ENCODE data around the gene NPTX1.
A peak's percentile ranks its signal among the peaks of the same experiment; 100 is the strongest.

Gene NPTX1

DNA sequence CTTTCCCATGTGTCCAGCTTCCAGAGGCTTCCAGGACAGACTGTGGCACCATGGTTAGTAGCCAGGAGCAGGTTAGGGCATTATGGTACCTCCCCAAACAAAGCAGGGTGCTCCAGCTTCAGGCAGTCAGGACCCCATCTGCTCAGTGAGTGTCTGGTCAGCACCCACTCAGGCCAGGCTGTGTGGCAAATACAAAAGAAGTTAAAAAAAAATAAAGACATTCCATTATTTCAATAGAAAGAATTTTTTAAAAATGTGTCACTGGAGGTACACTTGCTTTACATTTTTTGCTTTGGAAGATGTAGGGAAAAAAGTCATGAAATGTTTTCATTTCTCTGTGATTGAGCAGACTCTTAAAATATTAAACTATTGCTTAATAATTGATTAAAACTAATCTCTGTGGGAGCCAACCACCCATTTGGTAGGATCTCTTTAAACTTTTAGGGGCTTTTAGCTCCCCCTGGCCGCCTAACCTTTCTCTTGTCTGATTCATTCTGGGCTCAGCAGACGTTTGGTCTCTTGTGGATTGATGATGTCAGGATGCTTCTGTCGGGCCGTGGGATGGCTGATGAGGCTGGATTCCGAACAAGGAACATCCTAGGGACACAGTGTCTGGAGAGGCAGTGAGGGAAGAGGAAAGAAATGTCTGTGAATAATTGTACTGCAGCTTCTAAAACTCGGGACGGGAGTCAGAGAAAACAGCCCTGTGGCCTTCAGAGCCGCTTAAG lies 28.4 kb upstream of the NPTX1 start:
- peak; percentile 79 for DNase-seq (ENCODE audit: low read depth, low spot score)

DNA sequence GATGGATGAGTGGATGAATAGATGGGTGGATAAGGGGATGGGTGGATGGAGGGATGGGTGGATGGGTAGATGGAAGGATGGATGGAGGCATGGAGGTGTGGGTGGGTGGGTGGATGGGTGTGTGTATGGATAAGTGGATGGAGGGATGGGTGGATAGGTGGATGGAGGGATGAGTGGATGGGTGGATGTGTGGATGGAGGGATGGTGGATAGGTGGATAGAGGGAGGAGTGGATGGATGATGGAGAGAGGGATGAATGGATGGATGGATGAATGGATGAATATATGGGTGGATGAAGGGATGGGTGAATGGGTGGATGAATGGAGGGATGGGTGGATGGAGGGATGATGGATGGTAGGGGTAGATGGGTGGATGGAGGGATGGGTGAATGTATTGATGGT lies 27.5 kb upstream of the NPTX1 start:
- no peak for DNase-seq (ENCODE audit: low read depth, low spot score)

DNA sequence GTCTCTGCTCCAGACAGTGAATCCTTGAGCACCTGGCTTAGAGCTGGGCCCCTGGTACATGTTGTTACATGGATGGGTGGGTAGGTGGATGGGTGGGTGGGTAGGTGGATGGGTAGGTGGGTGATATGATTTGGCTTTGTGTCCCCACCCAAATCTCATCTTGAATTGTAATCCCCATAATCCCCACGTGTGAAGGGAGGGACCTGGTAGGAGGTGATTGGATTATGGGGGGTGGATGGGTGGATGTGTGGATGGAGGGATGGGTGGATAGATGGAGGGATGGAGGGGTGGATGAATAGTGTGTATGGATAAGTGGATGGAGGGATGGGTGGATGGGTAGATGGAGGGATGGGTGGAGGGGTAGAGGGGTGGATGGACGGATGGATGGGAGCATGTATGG lies 26.6 kb upstream of the NPTX1 start:
- DNase-seq (ENCODE audit: low read depth, low spot score), result no peak

DNA sequence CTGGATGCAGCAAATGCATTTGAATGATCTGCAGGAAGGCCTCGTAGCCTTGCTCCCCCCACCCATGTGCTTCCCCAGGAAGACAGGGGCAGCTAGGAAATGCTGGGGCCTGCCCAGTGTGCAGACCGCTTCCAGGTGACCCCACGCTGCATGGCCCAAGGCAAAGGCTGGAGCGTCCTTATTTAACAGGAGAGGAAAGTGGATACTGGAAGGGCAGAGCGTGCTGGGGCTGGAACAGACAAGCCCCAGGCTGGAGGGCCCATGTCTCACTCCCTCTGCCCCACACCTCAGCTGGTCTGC lies 26.1 kb upstream of the NPTX1 start:
- no peak for DNase-seq (ENCODE audit: low read depth, low spot score)

DNA sequence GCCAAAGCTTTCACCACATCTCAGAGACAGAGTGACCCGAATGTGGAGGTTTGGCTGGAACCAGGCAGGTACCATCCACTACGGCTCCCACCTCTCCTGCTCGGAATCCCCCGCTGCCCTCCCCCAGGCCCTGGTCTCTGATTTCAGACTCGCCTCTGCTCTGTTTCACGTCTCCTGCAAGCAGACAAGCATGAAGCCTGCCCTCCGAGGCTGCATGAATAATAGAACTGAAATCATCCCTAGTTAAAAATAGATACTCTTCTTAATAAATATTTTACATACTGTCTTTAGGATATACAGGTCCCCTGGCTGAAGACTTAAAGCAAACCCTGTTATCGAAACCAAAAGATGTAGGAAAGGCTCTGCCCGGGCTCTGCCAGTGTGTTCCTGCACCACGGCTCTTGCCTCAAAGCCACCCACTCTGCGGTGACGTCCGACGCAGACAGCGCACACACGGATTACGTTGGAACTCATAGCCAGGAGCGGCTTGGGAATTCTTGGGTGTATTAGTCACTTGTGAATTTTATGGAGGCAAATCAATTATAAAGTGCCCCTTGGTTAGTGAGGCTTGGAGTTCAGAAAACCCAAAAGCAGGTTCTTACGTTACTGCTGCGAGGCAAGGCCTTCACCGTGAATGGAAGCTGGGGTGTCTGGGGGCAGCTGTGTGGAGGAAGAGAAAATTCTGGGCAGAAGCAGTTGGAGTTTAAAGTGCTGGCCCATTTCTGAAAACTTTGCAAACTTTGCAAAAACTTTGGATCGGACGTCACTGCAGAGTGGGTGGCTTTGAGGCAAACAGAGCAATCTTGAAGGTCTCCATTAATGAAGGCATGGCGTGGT lies 25.6 kb upstream of the NPTX1 start:
- peak; percentile 84 for DNase-seq (ENCODE audit: low read depth, low spot score)

DNA sequence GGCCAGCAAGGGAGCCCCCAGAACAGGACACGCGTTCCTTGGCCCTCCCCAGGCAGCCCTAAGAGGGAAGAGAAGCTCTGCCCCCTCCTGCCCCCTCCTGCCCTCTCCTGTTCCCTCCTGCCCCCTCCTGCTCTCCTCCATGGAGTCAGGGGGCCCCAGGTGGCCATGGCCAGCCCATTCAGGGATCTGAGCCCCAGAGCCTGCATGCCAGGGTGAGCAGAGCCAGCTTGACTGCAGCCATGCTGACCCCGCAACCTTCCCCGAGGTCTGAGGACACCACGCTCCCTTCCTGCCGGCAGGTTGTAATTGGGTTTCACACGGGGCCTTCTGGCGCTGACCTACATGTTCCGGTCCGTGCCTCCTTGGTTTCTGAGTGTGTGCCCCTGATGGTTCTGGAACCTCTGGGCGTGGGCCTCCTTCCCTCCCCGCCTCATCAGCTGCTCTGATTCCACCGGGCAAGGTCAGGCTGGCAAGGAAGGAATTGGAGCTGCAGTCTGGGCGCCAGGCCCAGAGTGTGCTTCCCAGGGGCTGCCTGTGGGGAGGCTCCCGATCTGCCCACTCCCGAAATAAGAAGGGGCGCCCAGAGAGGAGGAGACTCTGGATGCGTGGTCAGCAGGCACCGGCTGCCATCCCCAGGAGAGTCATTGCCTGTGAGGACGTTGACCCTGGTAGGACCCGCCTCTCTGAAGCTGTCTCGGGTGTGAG lies 23.7 kb upstream of the NPTX1 start:
- no peak for DNase-seq (ENCODE audit: low read depth, low spot score)

DNA sequence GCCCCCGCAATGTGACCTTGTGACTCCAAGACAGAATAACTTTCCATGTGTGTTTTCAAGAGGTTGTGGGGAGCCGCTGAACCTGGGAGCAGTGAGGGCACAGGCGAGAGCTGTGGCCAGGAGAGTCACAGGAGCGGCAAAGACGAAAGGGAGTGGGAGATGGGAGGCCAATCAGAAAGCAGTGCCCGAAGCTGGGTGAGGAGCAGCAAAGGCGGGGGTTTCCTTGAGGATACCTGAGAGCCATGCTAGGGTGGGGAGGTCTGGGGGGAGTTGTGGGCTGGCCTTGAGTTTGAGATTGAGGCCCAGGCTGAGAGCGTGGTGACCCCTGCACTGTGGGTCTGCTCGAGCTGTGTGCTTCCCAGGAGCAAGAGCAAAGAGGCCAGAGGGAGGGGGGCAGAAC lies 23.2 kb upstream of the NPTX1 start:
- DNase-seq (ENCODE audit: low read depth, low spot score), result no peak

DNA sequence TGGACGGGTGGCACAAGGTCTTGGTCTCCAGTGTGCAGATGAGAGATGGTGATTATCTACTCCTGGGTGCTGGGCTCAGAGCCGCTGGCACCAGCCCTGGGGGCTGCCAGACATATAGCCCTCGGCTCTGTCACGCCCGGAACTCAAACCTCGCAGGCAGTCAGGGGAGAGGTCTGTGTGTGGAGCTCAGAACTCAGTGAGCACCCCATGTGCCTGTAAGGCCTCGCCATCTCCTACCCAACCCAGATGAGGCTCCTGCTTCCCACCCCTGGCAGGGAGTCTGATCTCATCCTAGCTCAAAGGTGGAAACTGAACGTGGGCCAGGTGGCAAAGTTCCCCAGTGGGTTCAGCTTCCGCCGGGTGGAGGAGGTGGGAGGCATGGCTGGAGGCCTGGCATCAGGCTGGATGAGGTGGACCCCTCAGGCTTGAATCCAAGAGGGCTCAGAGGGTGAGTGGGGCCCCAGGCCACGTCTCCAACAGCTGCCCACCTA lies 22.6 kb upstream of the NPTX1 start:
- DNase-seq (ENCODE audit: low read depth, low spot score), result no peak

DNA sequence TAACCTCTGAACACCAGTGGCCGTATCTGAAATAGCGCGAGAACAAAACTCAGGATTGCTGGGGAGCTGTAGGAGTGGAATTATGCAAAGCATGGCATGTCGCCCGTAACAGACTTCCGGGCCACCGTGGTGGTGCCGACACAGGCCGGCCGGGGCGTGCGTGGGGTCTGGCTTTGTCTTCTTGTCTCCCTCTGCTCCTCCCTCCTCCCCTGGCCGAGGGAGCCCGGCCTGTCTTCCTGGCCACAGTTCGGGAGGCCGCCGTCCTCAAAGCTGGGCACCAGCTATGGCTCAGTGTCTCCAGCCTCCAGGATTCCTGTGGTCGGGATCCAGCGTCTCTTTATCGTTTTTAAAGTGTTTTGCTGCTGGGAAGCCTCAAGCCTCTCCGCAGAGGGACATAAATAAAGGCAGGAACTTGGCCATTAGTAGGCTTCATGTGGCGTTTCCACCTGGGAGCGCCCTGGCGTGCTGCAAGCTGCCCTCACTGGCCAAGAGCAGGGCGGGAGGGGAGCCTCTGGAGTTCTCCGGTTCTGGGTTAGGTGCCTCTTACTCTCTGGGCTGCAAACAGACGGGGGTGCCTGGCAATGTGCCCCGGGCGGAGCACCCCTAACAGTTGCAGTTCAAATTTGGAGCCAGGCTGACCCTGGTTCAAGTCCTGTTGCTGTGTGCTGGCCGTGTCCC lies 22.0 kb upstream of the NPTX1 start:
- peak; percentile 86 for DNase-seq (ENCODE audit: low read depth, low spot score)

DNA sequence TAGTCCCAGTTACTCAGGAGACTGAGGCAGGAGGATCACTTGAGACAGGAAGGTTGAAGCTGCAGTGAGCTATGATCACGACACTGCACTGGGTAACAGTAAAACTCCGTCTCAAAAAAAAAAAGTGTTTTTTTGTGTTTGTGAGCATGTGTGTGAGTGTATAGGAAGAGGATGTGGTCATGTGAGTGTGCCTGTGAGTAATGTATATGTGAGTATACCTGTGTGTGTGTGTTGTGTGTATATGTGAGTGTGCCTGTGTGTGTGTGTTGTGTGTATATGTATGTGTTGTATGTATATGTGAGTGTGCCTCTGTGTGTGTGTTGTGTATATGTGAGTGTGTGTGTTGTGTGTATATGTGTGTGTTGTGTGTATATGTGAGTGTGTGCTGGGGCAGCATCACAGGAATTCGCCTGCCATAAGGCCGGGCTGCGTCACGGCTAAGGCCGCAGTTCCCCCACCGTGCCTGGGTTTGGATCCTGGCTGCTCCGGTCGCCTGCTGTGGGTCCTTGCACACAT lies 21.4 kb upstream of the NPTX1 start:
- DNase-seq (ENCODE audit: low read depth, low spot score), result no peak

DNA sequence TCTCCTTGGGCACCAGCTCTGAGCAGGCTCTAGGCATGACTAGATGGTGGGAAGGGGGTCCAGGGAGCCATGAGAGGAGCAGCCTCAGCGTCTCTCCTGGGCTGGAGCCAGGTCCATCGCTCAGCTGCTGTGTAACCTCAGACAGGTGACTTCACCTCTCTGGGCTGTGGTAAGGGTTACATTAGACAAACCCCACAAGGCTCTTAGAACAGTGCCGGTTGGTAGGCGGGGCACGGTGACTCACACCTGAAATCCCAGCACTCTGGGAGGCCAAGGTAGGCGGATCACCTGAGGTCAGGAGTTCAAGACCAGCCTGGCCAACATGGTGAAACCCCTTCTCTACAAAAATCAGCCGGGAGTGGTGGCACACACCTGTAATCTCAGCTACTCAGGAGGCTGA lies 18.1 kb upstream of the NPTX1 start:
- DNase-seq (ENCODE audit: low read depth, low spot score), result no peak

DNA sequence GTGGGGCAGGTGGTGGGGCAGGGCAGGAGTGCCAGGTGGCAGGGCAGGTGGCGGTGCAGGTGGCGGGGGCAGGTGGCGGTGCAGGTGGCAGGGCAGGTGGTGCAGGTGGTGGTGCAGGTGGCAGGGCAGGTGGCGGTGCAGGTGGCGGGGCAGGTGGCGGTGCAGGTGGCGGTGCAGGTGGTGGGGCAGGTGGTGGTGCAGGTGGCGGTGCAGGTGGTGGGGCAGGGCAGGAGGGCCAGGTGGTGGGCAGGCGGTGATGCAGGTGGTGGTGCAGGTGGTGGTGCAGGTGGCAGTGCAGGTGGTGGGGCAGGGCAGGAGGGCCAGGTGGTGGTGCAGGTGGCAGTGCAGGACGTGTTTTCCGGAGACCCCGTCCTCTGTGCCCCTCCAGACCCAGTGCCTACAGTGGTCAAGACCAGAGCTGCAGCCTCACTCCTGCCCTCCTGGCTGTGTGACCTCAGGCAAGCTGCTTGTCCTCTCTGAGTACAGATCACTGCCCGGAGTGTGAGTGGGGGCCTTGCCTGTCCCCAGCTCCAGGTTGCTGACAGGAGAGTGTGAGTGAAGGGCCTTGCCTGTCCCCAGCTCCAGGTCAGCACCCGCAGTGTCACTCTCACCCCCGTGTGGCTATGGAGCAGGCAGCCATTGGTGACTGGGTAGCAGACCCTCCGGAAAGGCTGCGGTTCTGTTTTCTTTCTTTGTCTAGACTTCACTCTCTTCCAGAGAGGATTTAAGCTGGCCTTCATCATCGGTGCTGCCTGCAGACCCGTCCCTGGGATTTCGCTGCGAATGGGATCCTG lies 16.1 kb upstream of the NPTX1 start:
- DNase-seq (ENCODE audit: low read depth, low spot score), result no peak

DNA sequence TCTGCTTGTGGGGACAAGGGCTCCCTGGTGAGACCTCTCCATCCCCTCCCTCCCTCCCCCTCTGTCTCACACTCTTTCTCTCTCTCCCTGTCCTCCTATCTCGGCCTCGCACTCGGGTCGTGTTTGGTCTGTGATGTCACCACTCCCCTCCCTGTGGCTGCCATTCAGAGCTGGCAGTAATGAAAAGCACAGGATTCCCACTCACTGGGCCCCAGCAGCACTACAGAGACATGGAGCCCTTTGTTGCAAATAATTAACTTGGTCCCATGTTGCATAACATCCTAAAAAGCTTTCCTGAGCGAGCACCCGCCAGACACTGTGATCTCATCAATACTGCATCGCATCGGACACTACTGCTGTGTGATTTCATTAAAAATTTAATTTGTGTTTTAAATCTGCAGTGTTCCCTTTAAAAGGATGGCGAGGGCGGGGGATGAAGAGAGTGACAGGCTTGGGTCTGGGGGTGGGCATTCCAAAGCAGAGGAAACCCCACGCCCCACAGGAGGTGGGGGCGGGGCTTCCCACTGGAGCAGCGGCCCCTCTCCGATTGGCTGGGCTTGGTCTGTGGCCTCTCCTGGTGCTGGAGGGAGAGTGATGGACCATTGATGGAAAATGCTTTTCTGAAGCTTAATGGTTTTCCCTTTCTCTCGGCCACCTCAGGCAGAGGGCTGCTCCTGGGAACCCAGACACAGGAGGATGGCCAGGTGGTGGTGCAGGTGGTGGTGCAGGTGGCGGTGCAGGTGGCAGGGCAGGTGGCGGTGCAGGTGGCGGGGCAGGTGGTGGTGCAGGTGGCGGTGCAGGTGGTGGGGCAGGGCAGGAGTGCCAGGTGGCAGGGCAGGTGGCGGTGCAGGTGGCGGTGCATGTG lies 15.3 kb upstream of the NPTX1 start:
- peak; percentile 58 for DNase-seq (ENCODE audit: low read depth, low spot score)

DNA sequence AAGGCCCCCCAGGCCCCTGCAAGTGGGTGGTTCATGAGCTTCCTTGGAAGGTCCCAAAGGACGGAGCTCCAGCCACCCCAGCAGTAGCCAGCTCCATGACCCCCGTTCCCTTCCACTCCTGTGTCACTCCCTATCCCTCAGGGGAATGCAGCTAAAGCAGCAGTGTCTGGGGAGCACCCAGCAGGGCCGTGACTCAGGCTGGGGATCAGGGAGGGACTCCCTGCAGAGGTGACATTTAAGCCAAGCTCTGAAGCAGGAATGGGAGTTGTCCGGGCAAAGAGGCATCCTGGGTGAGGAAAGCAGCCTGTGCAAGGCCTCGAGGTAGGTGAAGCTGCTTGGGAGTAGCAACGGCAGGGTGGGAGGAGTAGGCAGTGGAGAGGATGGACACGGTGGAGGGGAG lies 11.1 kb upstream of the NPTX1 start:
- DNase-seq (ENCODE audit: low read depth, low spot score), result no peak

DNA sequence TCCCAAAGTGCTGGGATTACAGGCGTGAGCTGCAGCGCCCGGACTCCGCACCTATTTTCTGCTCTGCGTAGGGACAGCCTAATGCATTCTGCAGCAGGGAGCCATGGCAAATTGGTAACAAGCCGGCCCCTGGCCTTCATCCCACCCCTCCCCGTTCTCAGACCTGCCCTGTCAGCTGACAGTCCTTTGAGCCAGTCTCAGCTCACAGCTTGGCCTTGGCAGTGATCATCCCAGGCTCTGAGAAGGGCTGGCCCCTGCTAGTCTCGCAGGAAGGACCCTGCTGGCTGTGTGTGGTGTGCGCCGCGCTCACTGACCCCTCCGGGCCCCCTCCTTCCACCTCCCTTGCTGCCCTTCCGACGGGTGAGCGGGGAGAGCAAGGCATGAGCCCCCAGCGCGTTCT lies 10.3 kb upstream of the NPTX1 start:
- no peak for DNase-seq (ENCODE audit: low read depth, low spot score)

DNA sequence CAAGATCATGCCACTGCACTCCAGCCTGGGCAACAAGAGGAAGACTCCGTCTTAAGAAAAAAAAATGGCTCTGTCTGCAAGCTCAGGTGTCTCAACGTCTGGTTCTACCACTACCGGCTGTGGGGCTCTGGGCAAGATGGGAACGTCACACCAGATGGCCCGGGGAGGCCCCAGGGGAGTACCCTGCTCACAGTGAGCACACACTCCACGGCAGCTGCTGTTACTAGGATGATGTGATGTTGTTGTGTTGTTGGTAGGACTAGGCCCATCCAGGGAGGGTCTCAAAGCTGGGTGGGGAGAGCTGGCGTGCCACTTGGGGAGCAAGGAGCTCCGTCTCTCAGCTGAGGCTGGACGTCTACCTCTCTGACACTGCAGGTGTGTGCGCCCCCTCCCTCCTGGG lies 9.4 kb upstream of the NPTX1 start:
- no peak for DNase-seq (ENCODE audit: low read depth, low spot score)

DNA sequence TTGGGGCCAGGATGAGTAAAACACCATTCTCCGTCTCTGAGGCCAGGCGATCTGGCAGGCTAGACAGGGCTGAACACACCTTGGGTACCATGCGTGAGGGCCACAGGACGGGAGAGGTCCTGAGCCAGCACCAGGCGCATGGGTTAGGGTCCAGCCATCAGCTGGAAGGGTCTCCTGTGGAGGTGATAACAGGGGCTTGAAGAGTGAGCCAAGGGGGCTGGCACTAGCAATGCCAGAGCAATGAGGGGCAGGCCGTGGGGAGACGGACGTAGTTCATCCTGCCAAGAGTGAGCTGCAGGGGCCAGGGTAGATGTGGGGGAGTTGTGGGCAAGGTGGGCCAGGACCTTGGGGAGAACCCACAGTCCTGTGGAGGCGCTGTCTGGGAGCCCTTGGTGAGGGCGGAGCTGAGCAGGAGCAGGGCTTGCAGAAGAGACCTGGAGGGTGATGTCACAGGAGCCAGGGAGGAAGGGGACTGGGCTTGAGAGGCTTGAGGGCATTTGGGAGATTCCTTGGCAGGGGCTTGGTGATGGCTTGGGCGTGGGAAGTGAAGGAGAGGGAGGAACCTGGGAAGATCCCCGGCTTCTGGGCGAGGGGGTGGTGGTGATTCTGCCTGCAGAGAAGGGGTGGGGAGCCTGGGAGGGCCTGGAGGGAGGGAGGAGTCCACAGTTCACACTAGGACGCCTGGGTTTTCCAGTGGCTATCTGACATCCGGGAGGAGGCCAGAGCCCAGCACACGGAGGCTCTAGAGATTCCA lies 6.3 kb upstream of the NPTX1 start:
- no peak for DNase-seq (ENCODE audit: low read depth, low spot score)

DNA sequence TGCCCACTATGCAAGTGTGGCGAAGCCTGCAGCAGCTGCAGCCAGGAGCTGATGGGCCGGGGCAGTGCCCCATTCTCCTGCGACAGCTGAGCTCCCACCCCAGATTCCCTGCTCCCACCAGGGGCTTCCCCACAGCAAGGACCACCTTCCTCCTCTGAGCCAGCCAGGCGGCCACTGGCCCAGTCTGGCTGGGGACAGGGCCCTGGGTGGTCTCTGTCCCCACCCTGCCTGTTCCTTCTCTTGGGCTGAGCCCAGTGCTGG lies 5.6 kb upstream of the NPTX1 start:
- DNase-seq (ENCODE audit: low read depth, low spot score), result no peak

DNA sequence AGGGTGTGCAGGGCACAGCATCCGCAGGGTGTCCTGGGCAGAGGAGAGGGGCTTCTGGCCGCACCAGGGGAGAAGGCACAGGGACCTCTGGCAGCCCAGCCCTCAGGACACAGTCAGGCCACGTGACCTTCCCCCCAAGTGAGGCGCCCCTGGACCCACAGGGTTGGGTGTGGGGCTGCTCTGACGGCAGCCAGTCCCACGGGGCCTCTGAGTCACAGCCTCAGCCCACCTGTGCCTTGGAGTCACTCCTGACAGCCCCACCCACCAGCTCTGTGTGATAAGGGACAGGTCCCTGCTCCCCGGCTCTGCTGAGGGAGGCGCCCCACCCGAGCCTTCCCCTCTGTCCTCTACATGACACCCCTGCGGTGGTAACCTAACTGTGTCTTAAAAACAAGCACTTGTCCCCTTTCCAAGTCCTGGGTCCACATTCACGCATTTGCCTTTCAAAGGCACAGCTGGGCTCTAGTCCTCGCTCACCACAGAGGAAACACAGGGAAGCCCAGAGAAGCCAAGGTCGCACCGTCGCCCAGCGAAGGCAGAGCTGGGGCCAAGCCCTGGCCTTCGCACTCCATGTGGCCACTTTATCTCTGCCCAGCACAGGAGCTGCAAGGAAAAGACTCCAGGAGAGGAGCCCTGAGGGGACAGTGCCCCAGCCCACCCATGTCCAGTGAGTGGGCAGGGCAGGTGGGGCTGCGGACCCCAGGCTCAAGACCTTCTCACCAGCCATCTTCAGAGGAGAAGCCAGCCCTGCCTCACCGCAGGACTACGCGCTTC lies 5.1 kb upstream of the NPTX1 start:
- no peak for DNase-seq (ENCODE audit: low read depth, low spot score)
